Myocyte (in vitro differentiated cells): Measurements from ENCODE around the gene RNASE11. TPM values are rescaled to one million over a fixed set of nuclear protein-coding genes. Genes with fewer than 3 reads are reported as not detected.
"Not testable (repeated sequence)": the region's sequence is repeated elsewhere in the genome, so short reads cannot be mapped to it uniquely, and the experiment has no call there.

Experiments used
- DNase-seq: peaks from one replicate; pipeline ENCODE4 v3.0.0-alpha.2; 2012; ENCODE audit warnings: low read depth
- polyA plus RNA-seq: library from polyadenylated mRNA; unstranded; fragments of >200 nt; gene quantifications from one replicate; pipeline ENCODE4 v1.2.1, GENCODE V29; 2012; ENCODE audit warnings: missing spikeins
- total RNA-seq: library from RNA; depleted of rRNA; stranded (reverse); fragments of >200 nt; gene quantifications from 2 replicates; pipeline ENCODE4 v1.2.3, GENCODE V29; 2014

The RNASE11 gene
- total RNA-seq = not detected in 2 replicates
- polyA plus RNA-seq = not detected

GRCh38 chr14:20587489-20588154, at the start of gene RNASE11:
RNASE11 (minus strand) TSS chr14:20588001.
- no peak for DNase-seq

GRCh38 chr14:20632831-20633691, 45.3 kb upstream of the RNASE11 start:
- peak; percentile 57 for DNase-seq

GRCh38 chr14:20632448-20632830, 44.6 kb upstream of the RNASE11 start:
- no peak for DNase-seq

- peak; percentile 75 for DNase-seq
Measured at GRCh38 chr14:20631880-20632389, 44.1 kb upstream of the RNASE11 start.

- peak; percentile 47 for DNase-seq
Measured at GRCh38 chr14:20631023-20631879, 43.5 kb upstream of the RNASE11 start.

- DNase-seq = peak; percentile 20
Measured at GRCh38 chr14:20630340-20631022, 42.7 kb upstream of the RNASE11 start.

DNA sequence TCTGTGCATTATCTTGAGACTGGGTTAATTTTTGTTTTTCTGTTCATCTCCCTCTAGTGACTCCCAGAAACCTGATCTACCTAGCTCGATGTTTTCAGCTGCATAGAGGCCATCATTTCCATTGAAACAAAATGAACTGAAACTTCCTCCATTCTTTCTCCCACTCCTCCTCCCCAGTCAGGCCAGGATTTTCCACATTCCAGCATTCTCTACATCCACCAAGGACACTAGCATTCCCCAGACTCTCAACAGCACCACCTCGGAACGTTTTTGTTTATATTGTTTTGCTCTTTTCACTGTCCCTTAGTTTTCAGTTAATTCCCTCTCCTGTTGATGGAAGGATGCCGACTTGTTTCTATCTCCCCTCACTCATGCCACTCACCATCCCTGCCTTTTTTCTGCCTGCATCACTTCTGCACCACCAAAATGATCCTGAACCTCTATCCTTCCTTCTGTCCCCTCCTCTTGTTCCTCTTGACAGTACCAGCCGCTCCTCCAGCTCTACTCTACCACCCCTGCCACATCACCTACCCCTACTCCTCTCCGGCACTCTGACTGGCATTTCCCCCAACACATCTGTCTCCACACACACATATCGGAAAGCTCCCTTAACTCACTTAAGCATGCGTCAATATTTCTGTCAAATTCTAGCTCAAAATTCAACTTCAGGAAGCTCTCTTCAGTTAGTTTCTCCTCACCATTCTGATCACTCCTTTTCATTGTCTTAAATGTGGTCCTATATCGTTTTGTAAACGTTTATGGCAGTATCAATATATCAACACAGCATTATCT, 40.5 kb upstream of the RNASE11 start:
- DNase-seq = no peak

GRCh38 chr14:20627346-20628027, 39.7 kb upstream of the RNASE11 start:
- DNase-seq = no peak

- no peak for DNase-seq
Measured at GRCh38 chr14:20626274-20626673, 38.5 kb upstream of the RNASE11 start.

DNA sequence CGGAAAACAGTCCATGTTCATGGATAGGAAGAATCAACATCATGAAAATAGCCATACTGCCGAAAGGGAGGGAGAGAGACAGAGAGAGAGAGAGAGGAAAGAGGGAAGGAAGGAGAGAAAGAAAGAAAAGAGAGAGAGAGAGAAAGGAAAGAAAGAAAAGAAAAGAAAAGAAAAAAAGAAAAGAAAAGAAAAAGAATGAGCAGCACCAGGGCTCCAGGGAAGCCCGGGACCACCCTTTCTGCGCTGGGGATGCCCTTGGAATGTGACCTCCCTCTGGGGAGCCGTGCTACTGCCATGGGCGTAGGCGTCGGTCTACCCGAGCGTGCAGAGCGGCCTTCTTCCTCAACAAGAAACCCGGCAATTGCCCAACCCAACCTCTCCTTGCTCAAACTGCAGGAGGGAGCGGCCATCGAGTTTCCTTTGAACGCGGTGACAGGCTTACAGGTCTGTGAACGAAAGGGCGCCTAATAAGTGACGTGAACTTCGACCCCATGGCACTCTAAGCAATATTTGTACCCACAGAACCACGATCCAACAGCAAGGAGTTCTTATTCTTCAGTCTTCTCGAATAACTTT, 36.8 kb upstream of the RNASE11 start:
- peak; percentile 38 for DNase-seq

- no peak for DNase-seq
Measured at GRCh38 chr14:20623798-20624197, 36.0 kb upstream of the RNASE11 start.

GRCh38 chr14:20622816-20623291, 35.1 kb upstream of the RNASE11 start:
- DNase-seq = no peak

DNA sequence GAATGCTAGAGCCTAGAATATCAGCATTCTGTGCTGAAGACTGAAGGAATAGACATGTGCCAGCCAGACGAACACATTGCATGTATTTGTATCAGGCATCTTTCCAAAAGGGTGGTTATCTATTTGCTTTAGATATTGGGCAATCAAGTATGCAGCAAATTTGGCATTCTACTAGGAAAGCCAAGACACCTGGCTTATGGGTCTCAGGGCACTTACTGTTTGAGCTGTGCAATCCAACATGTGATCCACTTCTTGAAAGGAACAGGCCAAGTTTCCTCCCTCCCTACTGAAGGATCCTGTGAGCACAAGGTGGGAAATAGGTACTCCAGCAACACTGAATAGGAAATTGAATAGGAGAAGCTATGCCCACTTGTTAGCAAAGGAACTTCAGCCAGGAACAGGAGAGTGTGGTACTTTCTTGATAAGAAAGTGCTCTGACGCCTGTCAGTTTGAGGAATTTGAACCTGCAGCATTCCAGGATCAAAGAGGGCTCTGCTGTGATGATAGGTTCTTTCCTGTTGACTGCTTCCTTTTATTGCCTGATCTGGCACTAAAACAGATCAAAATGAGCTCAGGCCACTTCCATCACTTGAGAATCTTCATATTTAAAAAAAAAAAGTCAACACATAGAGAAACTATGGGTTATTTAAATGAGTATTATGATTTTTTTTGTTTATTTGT, 33.1 kb upstream of the RNASE11 start:
- no peak for DNase-seq

DNA sequence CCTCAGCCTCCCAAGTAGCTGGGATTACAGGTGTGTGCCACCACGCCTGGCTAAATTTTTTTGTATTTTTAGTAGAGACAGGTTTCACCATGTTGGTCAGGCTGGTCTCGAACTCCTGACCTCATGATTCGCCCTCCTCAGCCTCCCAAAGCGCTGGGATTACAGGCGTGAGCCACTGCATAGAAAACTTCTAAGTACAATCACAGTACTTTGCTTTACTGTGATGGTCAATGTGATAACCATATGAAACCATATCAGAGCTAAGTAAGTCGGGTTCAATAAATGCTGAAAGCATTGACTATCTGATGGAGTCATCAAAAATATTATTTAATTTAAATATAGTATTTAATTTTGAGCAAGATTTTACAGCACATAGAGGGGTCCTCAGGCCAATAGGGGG, 31.9 kb upstream of the RNASE11 start:
- DNase-seq = not testable (repeated sequence)

- DNase-seq = no peak
Measured at GRCh38 chr14:20618271-20618749, 30.5 kb upstream of the RNASE11 start.

DNA sequence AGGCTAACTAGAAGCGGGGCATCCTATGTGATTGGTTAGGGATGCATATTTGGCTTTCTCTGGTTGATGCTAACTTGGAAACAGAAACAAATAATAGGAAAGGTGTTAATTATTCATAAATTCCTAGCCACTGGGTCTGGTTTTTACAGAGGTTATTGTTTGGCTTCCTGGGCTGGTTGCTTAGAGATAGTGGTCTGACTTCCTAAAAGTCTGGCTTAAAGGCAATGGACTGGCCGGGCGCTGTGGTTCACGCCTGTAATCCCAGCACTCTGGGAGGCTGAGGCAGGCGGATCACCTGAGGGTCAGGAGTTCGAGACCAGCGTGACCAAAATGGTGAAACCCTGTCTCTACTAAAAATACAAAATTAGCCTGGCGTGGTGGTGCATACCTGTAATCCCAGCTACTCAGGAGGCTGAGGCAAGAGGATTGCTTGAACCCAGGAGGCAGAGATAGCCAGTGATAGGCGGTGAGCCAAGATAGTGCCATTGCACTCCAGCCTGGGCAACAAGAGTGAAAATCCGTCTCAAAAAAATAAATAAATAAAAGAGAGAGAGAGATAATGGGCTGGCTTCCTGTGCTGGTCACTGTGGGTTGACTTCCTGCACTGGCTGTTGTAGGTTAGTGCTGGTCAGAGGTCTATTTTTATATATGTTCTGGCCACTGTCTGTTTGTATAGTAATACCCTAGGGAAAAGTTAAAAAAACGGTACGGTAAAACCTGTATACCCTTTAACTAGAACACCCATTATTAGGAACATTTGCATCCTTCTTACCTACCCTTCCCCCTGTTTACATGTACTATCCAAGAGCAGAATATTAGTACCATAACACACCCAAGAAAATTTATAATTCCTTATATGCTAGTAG, 29.6 kb upstream of the RNASE11 start:
- DNase-seq = no peak

DNA sequence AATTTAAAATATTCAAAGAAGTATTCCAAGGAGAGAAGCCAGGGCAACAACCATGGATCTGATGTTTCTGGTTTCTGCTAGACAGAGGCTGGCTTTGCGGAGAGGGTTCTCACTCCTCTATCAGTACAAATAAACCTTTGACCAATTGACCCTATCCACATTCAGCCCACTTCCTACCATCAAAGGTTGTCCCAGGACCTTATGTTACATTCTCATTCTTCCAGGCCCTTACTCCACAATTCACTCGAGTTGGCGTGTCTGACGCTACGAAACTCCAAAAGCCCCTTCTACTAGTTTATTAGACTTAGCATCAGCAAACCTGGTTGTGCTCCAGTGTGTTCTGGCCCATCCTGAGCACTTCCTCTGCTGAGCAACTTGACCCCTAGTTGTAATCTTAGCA, 28.2 kb upstream of the RNASE11 start:
- DNase-seq = no peak
